ENCODE results near the gene LUC7L.
"Not testable (repeated sequence)": the region's sequence is repeated elsewhere in the genome, so short reads cannot be mapped to it uniquely, and the experiment has no call there.

The LUC7L gene

DNA sequence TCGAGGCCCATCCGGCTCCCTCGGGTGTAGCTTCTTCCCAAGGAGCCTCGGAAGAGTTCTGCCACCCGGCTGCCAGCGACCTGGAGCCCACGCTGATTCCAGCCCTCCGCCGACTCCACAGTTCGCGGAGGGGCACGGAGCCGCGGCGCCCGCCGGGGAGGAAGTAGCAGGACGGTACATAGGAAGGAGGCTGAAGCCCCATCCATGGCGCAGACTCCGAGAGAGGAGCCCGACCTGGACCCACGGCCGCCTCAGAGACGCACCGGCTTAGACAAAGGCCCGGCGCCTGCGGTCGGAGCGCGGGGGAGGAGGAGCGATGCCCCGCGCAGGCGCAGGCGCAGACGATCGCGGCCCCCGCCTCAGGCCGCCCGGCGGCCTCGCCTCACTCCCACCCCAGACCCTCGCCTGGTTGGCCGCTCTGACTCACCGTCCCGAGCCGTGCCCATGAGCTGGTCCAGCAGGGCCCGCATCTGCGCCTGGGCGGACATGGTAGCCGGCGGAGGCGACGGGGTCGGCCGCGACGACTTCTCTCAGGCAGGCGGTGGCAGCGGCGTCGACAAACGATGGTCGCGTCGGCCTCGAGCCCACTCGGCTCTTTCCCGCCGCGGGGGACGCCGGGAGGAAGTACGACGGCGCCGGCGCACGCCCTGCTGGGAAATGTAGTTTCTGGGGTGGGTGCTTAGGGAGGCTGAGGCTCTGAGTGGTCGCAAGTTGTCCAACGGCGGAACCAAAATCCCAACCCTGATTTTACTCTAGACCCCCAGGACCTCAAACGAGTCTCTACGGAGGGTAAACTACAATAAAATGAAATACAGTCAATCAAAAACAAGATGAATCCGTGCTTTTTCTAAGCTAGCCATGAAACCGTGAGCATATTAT, at the start of gene LUC7L:
Gene LUC7L (minus strand): TSS at position 598 of the 879 bp plus-strand sequence. CDS start 110 bp downstream, at position 488.
- peak; percentile 68 to 73 for DNase-seq (ENCODE audit: low read depth in 2 of 2)

DNA sequence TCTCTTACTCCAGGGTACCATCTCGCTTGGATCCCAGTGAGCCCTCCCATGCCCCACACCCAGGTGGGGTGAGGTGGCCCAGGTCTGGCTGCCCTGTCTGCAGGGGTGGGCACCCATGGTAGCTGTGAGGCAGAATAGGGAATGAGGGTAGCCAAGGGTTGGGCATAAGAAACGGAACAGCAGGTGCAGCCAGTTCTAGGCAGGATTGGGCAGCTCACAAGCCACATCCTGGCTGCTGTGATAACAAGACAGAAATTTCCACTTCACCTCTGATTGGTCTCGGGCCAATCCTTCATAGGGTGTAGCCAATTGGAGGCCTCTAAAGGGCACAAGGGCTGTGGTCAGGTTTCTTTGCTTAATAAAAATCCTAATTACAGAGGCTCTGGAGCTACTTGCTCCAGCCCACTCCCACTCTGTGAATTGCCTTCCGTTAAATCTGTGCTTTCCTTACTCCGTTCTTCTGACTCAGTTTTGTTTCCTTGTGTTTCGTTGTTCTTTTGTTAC, 49.7 kb upstream of the LUC7L start:
- DNase-seq (ENCODE audit: low read depth in 2 of 2) = no peak

GRCh38 chr16:276426-277077, 47.3 kb upstream of the LUC7L start:
- no peak for DNase-seq (ENCODE audit: low read depth in 2 of 2)

DNA sequence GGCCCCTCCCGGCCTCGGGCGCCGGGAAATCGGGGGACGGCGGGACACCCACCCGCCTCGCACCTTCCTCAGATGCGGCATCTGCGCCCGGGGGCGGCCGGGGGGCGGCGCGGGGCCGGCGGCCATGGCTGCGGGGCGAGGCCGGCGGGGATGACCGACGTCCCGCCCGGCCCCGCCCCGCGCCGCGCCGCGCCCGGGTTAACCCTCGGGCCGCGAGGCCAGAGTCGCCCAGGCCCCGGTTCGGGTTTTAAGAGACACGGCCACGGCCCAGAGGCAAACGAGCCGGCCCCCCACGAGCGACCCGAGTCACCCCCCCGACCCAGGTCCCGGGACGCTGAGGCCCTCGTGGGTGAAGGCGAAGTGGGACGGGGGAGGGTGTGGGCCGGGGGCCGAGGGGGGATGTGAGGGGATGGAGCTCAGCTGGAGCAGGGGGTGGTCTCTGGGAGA, 46.6 kb upstream of the LUC7L start, which contains the start of gene RGS11:
Gene RGS11 (minus strand): TSS at position 159 of the 447 bp plus-strand sequence. CDS start 33 bp downstream, at position 126.
- no peak for DNase-seq (ENCODE audit: low read depth in 2 of 2)

DNA sequence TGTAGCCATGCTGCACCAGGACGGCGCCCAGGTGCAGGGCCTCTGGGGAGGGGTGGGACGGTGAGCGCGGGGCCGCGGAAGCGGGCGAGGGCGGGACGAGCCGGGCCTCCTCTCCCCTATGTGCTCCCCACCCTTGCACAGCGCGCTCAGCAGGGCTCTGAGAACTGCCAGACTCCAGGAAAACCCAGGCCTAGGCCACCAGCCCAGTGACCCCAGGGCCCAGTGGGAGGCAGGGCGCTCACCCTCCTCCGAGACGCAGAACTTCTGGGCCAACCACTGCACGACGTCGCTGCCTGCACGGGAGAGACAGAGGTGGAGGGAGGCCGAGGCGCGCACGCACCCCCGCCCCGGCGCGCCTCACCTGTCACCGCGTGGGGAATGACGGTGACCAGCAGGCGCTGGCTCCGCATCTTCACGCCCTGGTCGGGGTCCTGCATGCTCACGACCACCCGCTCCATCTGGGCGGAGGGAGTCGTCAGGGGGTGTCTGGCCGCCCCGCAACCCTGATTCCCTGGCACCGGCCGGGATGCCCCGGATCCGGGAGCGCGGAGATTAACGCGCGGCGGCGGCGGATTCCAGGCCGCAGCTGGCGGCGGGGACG, 45.9 kb upstream of the LUC7L start:
- DNase-seq (ENCODE audit: low read depth in 2 of 2) = no peak

DNA sequence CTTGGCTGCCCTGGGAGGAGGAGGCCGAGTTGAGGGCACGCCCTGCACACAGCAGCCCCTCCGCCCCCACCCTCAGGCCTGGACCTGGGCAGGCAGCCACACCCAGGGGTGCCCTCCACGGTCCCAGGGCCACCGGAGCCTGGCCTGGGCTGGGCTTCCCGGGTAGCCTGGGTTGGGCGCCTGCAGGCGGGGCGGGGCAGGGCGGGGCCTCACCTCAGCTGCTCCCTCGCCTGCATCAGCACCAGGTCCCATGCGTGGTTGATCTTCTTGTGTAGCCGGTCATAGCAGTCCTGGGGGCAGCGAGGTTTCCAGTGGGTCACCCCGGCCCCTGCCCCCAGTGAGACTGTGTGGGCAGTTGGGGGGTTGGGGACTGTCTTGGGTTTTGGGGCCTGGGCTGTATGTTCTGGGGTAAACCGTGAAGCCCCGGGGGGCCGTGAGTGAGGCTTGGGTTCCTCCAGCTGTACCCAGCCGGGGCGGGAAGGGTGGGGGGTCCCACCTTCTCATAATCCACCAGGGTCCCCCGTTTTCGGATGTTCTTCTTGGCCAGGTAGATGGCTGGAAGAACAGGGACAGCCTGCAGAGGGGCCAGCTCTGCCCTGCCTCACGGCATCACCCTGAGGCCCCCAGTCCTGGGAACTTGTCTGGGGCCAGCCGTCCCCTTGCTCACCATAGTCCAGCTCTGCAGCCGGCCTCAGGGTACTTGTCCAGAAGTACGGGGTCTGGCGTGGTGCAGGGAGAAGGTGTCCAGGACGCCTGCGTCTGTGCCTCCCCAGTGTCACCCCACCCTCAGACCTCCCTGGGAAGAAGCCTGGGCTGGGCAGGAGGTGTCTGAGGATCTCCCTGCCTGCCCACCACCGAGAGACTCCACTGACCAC, 44.5 kb upstream of the LUC7L start:
- no peak for DNase-seq (ENCODE audit: low read depth in 2 of 2)

DNA sequence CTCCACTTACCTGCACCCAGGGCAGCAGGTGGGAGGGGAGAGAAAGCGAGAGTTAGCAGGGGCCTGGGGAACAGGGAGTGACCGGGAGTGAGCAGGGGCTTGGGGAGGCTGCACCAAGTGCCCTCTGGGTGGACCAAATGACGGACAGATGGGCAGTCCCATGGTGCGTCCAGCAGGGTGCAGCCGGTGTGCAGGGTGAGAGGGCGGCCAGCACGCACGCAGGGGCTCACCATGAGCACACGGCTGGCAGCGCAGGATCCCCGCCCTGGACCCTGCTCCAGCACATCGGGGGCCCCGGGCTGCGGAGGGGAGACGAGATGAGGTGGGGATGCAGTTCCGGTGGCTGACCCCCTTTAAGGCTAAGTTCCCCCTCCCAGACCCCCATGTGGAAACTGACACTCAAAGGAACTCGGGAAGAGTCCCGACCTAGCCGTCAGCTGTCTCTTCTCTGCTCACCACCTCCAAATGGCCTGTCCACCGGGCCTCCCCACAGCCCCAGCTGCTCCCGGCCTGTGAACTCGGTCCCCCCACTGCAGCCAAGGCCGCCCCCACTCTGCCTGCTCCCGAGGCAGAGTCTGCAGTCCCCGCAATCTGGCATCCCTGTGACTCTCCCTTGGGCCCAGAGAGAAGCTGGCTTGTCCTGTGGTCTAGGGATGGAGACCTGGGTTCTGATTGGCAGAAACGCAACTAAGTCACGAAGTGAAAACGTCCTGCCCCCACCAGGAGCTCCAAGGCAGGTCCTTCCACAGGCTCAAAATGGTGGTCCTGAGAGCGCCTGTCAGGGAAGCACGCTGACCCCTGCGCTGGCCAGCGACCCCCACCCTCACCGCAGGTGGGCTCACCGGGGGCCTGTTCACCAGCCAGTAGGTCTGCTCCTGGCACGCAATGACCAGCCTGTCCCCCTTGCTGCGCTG, 43.6 kb upstream of the LUC7L start:
- no peak for DNase-seq (ENCODE audit: low read depth in 2 of 2)

GRCh38 chr16:270381-271255, 41.4 kb upstream of the LUC7L start:
- DNase-seq (ENCODE audit: low read depth in 2 of 2) = no peak

DNA sequence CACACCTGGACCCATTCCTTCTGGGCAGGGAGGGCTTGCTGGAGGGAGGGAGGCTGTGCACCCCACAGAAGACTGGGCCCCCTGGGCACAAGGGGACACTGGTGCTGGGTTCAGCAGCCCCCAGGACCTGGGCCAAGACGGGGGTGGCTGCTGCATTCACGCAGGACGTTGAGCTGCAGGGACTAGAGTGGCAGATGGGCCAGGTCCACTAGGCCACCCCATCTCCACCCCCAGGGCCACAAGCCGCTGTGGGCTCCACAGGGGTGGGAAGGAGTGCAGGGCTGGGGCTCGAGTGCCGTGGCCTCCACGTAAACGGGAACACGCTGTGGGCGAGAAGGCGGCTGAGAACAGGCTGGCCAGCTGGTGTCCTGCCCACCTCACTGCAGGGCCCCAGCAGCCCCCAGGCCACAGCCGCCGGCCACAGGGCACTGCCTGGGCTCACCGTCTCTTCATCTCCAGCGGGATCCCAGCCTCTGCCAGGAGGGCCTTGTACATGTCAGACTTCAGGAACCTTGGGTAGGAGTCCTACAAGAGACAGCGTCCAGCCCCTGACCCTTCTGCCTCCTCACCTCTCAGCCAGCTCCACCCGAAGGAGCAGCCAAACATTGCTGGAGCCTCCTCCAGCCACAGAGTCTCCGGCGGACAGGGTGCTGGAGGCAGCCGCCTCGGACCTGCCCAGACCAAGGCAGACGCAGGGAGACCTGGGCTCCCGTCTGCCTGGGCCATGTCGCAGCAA, 40.0 kb upstream of the LUC7L start:
- DNase-seq (ENCODE audit: low read depth in 2 of 2) = no peak

GRCh38 chr16:268141-269053, 39.1 kb upstream of the LUC7L start:
- no peak for DNase-seq (ENCODE audit: low read depth in 2 of 2)

DNA sequence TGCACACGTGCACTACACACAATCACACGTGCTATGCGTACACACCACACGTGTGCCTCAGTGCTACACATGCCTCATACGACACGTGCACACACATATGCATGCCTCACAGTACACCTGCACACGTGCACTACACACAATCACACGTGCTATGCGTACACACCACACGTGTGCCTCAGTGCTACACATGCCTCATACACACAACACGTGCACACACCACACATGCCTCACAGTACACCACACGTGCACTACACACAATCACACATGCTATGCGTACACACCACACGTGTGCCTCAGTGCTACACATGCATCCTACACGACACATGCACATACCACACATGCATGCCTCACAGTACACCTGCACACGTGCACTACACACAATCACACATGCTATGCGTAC, 38.3 kb upstream of the LUC7L start:
- DNase-seq (ENCODE audit: low read depth in 2 of 2) = not testable (repeated sequence)

DNA sequence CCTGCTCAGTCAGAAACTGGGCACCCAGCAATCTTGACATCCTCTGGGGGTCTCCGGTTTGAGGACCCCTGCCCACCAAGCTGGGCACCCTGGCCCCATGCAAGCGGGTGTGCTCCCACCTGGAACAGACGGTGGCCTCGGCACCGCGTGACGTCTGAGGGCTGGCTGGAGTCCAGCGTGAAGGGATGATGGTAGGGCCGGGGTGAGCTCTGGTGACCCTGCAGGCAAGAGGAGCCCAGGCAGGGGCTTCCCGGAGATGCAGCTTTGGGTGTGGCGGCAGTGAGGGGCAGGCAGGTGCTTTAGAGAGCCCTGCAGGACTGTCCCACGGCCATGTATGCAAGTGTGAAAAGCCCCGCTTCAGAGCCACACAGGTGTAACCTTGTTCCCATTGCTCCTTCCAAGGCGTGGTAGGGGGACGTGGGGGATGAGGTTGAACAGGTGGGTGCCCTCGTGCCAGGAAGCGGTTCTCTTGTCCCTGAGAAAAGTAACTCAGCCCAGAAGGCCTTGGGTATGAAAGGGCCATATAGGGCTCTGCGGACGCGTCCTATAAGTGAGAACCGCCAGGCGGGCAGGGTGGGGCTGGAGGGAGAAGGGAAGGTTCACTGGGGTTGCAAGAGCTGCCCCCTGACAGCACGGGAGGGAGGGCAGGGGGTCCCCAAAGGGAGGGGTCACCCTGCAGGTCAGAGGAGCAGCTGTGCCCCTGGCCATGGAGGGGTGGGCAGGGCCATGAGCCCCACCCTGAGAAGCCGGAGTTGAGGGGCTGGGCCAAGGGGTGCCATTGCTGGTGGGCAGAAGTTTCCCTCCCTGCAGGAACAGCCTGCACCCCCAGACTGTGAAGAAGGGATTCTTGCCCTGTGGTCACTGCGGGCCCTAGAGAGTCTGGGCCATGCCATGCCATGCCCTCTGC, 37.3 kb upstream of the LUC7L start:
- DNase-seq (ENCODE audit: low read depth in 2 of 2) = no peak

GRCh38 chr16:265711-266110, 36.5 kb upstream of the LUC7L start:
- DNase-seq (ENCODE audit: low read depth in 2 of 2) = no peak

- no peak for DNase-seq (ENCODE audit: low read depth in 2 of 2)
Observed at GRCh38 chr16:265002-265529, 35.8 kb upstream of the LUC7L start.

- DNase-seq (ENCODE audit: low read depth in 2 of 2) = no peak
Observed at GRCh38 chr16:264440-264951, 35.2 kb upstream of the LUC7L start.

GRCh38 chr16:263944-264343, 34.7 kb upstream of the LUC7L start:
- no peak for DNase-seq (ENCODE audit: low read depth in 2 of 2)
